ENCODE results near the gene FAM124B. TPM values are rescaled to one million over a fixed set of nuclear protein-coding genes. Genes with fewer than 3 reads are reported as not detected.

FAM124B gene
- total RNA-seq, 2 donors from 2014 or later, result 2.1 to 3.3 TPM

DNA sequence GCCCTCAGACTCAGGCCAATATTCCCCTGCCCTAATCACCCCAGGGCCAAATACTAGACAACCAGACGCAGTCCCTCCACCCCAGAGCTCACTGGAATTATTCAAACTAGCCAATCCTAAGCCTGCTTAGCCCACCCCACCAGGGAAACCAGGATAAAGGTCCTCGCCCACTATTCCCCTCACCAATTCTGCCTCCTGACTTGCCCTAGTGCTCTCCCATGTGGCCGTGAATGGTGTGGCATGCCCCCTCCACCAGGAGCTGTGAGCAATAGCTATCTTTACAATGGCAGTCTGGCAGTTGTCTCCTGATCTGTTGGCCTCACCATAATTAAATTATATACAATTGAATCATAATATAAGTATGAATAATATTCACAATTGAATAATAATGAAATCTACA is 42.3 kb downstream of the FAM124B start:
- intact Hi-C loops (cut with DNase I), result loop anchor here (5.0 to 10.0 kb wide), 2 partner anchors 288 to 425 kb away; no protein-coding TSS in a partner anchor
- DNase-seq (ENCODE audit: low spot score), result no peak

DNA sequence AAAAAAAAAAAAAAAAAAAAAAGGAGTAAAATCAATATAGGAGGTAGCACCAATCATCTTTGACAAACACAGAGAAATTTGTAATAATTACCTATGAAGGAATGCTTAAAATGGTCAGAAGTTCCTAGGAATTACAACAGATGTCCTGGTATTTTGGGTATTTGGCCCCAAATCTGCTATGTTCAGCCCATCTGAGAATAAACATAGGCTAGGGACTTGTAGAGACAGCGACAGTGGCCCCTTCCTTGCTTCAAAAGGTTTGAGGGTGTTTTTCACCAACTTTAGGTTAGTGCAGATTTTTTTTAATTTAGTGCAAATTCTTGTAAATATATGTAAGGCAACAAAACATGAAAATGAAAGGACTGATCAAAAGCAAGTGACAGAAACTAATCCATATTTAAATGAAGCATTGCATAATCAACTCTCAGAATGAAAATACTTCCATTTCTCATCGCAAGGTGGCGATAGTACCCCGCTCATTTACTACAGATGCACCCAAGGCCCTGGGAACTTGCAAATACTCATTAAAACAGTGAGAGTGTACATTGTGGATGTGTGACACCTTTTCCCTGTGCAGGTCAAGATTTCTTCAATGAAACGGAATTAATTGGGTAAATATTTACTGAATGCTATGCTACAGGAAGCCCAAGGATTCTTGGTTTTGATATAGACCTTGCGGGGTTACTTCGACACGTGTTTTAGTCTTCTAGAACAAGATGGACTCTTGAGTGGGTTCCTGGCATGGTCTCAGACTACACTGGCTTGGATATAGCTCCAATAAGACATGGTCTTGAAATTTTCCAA is 44.6 kb downstream of the FAM124B start:
- intact Hi-C loops (cut with DNase I), result loop anchor here (5.0 to 10.0 kb wide), 2 partner anchors 290 to 428 kb away; no protein-coding TSS in a partner anchor
- no peak for DNase-seq (ENCODE audit: low spot score)

DNA sequence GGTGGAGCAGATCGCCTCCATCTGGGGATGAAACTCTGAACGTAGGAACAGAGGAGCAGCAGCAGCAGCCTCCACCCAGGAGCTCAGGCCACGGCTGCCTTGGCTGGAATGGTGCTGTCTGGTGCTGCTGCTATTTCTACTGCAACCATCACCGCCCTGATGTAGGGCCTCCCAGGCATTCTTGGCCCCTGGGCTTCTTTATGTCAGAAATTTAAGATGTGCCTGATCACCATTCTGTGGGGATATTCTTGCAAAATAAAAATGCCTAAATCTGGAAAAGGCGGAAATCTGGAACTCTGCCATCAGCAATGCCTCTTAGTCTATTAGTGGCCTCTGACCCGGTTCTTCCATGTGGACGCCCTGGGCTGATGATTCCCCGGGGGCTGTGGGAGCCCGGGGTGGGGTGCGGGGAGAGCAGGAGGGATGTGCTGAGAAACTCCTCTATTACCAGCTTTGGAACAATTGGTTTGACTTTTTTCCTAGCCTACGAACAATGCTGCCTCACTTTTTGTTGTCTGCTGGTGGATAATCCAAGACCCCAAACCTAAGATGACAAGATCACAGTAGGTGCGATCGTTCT is 47.2 kb downstream of the FAM124B start:
- no peak for DNase-seq (ENCODE audit: low spot score)
- intact Hi-C loops (cut with DNase I), result loop anchor here (5.0 to 10.0 kb wide), 3 partner anchors 293 to 430 kb away; no protein-coding TSS in a partner anchor

DNA sequence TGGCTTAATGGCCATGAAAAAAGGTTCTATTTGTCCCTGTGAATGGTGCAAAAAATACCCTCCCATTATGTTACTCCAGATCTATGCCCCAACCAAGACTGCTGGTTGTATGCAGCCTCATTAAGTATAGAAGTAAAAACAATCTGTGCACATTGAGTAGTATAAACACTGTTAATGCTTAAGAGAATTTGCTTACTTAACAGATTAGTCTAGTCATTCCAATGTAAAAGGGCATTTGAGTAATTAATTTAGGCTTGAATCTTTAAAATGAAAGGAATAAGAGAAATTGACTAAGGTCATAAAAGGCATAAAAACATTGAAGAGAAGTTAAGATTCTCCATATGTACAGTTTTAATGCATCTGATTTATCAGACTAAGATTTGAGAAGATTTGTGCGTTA is 51.2 kb downstream of the FAM124B start:
- intact Hi-C loops (cut with DNase I), result loop anchor here in 1 of 2 donors (5.0 to 10.0 kb wide), 2 partner anchors 302 to 434 kb away; no protein-coding TSS in a partner anchor
- no peak for DNase-seq (ENCODE audit: low spot score)

DNA sequence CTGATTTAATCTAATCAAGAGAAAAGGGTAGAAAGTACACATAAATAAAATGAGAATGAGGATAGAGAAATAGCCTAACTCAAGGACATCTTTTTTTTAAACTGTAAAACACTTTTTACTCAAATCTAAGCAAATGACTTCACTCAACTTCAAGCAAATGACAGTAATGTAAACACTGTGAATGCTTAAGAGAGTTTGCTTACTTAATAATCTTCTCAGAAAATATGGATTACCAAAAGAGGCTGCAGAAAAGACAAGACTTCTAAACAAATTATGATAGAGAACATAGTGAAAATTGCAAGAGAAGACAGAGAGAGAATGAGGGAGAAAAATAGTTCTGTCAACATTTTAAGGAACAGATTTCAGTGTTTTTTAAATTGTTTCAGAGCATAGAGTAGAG is 52.5 kb downstream of the FAM124B start:
- intact Hi-C loops (cut with DNase I), result loop anchor here in 1 of 2 donors (5.0 kb wide), 1 partner anchor 293 kb away; no protein-coding TSS in a partner anchor

DNA sequence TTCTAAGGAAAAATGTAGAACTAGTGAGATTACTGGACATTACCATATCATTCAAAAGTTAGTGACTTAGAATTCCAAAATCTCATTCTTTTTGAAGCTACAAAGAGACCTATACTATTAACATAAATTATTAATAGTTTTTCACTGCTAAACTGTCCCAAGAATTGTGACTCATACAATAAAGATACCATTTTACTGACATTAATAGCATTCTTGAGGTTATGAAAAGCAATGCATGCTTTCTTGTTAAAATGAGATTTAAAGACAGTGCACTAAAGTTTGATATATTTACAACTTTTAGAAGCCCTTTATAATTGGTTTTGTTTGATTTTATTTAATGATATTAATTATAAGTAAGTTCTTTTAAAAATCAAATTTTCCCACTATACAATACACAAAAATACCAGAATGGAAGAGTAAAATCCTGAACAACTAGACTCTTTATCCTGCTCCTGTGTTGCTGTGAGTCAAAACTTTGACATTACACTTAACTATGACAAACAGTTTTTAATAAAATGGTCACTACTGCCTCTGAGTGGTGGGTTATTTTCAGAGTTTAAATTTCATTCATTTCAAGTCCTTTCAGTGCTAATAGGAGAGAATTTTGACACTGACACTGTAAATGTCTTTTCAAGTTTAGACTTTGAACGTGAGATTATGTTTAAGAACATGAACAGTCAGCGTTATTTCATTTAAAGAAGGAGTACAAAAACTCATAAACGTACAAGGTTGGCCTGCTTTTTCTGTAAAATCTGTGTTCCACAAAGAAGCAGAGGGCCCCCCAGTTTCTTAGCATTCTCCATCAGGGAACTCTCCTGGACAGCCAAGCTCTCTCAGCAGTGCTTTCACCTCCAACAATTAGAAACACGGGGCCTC is 54.5 kb downstream of the FAM124B start:
- DNase-seq (ENCODE audit: low spot score), result no peak
- intact Hi-C loops (cut with DNase I), result loop anchor here in 1 of 2 donors (5.0 kb wide), 1 partner anchor 295 kb away; no protein-coding TSS in a partner anchor

More for the DNA sequence above, 52.5 kb downstream of the FAM124B start:
- no peak for DNase-seq (ENCODE audit: low spot score)

DNA sequence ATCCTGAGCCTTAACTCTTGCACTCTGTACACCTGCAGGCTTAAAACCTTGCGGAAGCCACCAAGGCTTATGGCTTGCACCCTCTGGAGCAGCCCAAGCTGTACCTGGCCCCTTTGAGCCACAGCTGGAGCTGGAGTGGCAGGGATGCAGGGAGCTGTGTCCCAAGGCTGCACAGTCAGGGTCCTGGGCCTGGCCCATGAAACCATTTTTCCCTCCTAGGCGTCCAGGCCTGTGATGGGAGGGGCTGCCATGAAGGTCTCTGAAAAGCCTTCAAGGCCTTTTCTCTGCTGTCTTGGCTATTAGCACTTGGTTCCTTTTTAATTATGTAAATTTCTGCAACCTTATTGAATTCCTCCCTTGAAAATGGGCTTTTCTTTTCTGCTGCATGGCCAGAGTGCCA is 56.4 kb downstream of the FAM124B start:
- no peak for DNase-seq (ENCODE audit: low spot score)
- intact Hi-C loops (cut with DNase I), result loop anchor here in 1 of 2 donors (5.0 kb wide), 1 partner anchor 297 kb away; no protein-coding TSS in a partner anchor

DNA sequence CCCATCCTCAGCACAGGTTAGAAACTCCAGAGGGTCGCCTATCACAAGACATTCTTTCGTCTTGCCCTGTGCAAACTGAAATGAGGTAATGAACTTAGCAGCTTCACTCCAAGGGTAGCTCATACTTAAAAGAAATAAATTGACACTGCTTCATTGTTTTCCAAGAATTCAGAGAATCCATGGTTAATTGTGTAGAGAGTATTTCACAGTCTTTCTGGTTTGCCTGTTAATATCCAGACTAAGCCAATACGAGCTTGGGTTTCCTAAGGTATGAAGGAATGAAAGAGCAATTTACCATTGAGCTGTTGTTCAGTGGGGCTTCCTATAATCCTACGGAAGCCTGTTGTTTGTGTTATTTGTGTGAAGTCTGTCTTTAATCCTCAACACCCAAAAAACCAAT is 58.7 kb downstream of the FAM124B start:
- no peak for DNase-seq (ENCODE audit: low spot score)
- intact Hi-C loops (cut with DNase I), result no loop called here

DNA sequence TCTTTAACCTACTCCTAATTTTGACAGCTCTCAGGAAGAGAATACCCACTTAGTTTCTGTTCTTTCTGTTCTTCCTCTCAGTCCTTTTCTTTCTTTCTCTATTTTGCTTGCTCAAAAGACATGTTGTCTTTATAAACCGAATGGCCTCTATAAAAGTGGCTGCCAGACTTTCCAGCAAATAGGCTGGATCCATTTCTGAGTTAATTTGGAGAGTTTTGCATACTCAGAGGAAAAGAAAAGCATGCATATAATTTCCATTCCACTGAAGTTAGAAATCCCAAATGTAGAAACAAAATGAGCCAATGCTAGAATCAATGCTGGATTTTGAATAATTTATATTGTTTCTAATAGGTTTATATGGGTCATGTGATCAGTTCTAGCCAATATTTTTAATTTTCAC is 65.9 kb downstream of the FAM124B start:
- no peak for DNase-seq (ENCODE audit: low spot score)

DNA sequence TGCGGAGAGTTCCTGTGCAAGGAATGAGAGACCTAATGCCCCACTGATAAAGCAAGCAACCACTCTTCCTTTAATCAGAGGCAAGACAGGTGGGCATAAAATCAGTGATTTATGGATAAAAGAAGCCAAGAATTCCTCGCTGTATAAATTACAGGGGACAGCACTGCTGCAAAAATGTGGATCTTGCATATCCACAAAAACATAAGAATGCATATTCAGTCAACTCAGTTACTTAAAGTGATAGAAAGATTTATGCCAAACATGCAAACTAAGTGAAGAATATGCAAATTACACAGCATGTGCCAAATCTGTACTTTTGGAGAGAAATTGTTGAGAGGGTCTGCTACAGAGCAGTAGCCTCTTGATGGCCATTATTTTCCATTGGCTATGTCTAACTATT is 67.2 kb downstream of the FAM124B start:
- no peak for DNase-seq (ENCODE audit: low spot score)
- intact Hi-C loops (cut with DNase I), result no loop called here

More for the DNA sequence above, 65.9 kb downstream of the FAM124B start:
- intact Hi-C loops (cut with DNase I), result no loop called here

DNA sequence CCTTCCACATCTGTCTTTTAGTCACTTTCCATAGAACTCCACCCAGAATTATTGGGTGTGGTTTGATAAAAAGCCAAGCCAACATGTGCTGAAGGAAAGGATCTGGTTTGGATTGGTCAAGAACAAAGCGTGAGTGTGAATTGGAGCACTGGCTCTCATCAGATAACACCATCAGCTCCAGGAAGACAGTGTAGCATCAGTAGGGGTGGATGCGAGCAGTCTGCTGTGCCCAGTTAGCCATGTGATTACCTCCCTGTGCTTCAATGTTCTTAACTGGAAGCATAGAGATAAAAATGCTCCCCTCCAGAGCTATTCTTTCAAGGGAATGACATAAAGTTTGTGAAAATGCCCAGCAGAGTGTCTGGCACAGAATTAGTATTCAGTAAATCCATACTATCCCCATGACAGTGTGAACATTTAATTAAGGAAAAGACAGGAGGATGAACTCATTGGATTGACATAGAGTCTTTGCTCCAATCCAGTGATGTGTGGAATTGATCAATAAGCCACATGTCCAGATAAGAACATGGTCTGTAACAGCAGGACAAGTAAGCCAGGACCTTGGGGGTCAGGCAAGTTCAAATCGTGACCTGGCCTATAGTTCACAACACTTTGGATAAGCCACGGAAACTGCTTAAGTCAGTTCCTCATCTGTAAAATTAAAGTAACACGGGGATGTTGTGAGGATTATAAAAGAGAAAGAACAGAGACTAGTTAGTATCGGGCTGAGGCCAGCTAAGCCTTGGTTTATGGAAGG is 68.0 kb downstream of the FAM124B start:
- no peak for DNase-seq (ENCODE audit: low spot score)
- intact Hi-C loops (cut with DNase I), result no loop called here

DNA sequence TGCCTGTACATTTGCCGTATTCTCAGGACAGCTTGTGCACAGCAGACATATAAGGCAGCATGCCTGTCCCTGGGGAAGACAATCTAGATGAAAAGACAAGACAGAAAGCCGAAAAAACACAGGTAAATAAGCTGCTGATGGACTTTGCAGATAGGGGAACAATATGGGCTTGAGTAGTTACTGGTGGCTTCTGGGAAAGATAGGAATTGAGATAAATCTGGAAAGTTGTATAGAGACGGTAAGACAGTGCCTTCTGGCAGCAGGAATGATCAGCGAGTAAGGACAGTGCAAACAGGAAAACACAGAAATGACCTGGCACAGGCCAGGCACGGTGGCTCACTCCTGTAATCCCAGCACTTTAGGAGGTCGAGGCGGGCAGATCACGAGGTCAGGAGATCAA is 70.2 kb downstream of the FAM124B start:
- DNase-seq (ENCODE audit: low spot score), result no peak
- intact Hi-C loops (cut with DNase I), result no loop called here

DNA sequence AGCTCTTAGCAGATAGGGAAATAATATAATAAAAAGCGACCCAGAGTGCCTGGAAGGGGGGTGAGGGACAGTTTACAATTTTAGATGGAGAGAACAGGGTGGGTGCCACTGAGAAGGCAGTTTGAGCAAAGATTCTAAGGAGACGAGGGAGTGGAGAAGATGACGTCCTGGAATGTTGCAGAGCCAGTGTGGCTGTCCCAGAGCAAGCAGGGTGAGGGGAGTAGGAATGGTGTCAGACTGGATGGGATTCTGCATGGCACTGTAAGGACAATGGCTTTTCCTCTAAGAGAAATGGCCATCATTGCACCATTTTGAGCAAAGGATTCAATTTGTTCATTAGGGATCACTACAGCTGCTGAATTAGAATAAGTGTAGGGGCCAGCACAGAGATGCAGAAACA is 73.1 kb downstream of the FAM124B start:
- DNase-seq (ENCODE audit: low spot score), result no peak
- intact Hi-C loops (cut with DNase I), result no loop called here

Other genes with a start within 250 kb of the FAM124B start
- gene CUL3, start 183.3 kb upstream of the FAM124B start, total RNA-seq, result 10 to 100 TPM; 67.1 to 84.1 TPM